ENCODE data around the gene FOXA2.
"Not testable (repeated sequence)": the region's sequence is repeated elsewhere in the genome, so short reads cannot be mapped to it uniquely, and the experiment has no call there.

FOXA2 gene

GRCh38 chr20:22584522-22584921 lies at the start of gene FOXA2:
TSS of gene FOXA2 (minus strand) at chr20:22584572. CDS start at chr20:22584278, 294 bp downstream.
- DNase-seq: no peak

GRCh38 chr20:22630701-22631100 lies 46.3 kb upstream of the FOXA2 start:
- no peak for DNase-seq

- no peak for DNase-seq
Observed at GRCh38 chr20:22629927-22630326, 45.6 kb upstream of the FOXA2 start.

- DNase-seq: no peak
Observed at GRCh38 chr20:22629447-22629846, 45.1 kb upstream of the FOXA2 start.

- no peak for DNase-seq
Observed at GRCh38 chr20:22626496-22626895, 42.1 kb upstream of the FOXA2 start.

GRCh38 chr20:22623211-22623610 lies 38.8 kb upstream of the FOXA2 start:
- no peak for DNase-seq

- no peak for DNase-seq
Observed at GRCh38 chr20:22620342-22620741, 36.0 kb upstream of the FOXA2 start.

GRCh38 chr20:22619806-22620205 lies 35.4 kb upstream of the FOXA2 start:
- no peak for DNase-seq

- DNase-seq: no peak
Observed at GRCh38 chr20:22619272-22619671, 34.9 kb upstream of the FOXA2 start.

- no peak for DNase-seq
Observed at GRCh38 chr20:22617160-22617559, 32.8 kb upstream of the FOXA2 start.

- DNase-seq: no peak
Observed at GRCh38 chr20:22616551-22616950, 32.2 kb upstream of the FOXA2 start.

GRCh38 chr20:22615425-22615824 lies 31.1 kb upstream of the FOXA2 start:
- DNase-seq: no peak

GRCh38 chr20:22611636-22612035 lies 27.3 kb upstream of the FOXA2 start:
- DNase-seq: no peak

GRCh38 chr20:22607695-22608094 lies 23.3 kb upstream of the FOXA2 start:
- no peak for DNase-seq

- no peak for DNase-seq
Observed at GRCh38 chr20:22604815-22605214, 20.4 kb upstream of the FOXA2 start.

- DNase-seq: no peak
Observed at GRCh38 chr20:22601361-22602141, 17.2 kb upstream of the FOXA2 start.

- DNase-seq: not testable (repeated sequence)
Observed at GRCh38 chr20:22599258-22599657, 14.9 kb upstream of the FOXA2 start.

GRCh38 chr20:22597303-22597702 lies 12.9 kb upstream of the FOXA2 start:
- no peak for DNase-seq

- DNase-seq: no peak
Observed at GRCh38 chr20:22590662-22591061, 6.3 kb upstream of the FOXA2 start.

GRCh38 chr20:22586645-22587310 lies 2.4 kb upstream of the FOXA2 start:
- no peak for DNase-seq

- DNase-seq: no peak
Observed at GRCh38 chr20:22585786-22586493, 1.6 kb upstream of the FOXA2 start.

GRCh38 chr20:22584922-22585785 lies 782 bp upstream of the FOXA2 start:
- DNase-seq: no peak
